Sigmoid colon (tissue), 7 donors: ENCODE data around the gene LARGE1. TPM values are rescaled to one million over a fixed set of nuclear protein-coding genes. Genes with fewer than 3 reads are reported as not detected.

Experiments used
- DNase-seq: peaks from one replicate; pipeline ENCODE4 v3.0.0-alpha.2; 2019
- H3K27ac ChIP-seq, 4 donors: fragments of 200-600 bp; sonication (generic); one replicate each; pipeline ENCODE4 v1.5.1; 2016 to 2019; ENCODE audit warnings: mild to moderate bottlenecking in 1 of 4
- H3K27me3 ChIP-seq, 3 donors: fragments of 200-600 bp; sonication (generic); one replicate each; pipeline ENCODE4 v1.5.1; 2019; ENCODE audit warnings: mild to moderate bottlenecking in 1 of 3
- H3K36me3 ChIP-seq, 4 donors: fragments of 200-600 bp; sonication (generic); one replicate each; pipeline ENCODE4 v1.5.1; 2016 to 2019
- H3K4me1 ChIP-seq, 4 donors: fragments of 200-600 bp; sonication (generic); one replicate each; pipeline ENCODE4 v1.5.1; 2017 to 2019
- H3K4me3 ChIP-seq, 4 donors: fragments of 200-600 bp; sonication (generic); one replicate each; pipeline ENCODE4 v1.5.1; 2017 to 2019; ENCODE audit warnings: mild to moderate bottlenecking in 2 of 4, moderate library complexity in 1 of 4
- H3K9me3 ChIP-seq, 4 donors: fragments of 200-600 bp in 3 of 4; sonication (generic) in 3 of 4; one replicate each; pipeline versions ENCODE4 v1.5.1 to v1.6.1; 2013 to 2019
- EP300 ChIP-seq, 4 donors: sonication (generic); formaldehyde crosslinking; IDR thresholded peaks; one replicate each; pipeline ENCODE4 v1.6.1; 2017; ENCODE audit warnings: antibody characterized with exemption in 4 of 4
- POLR2A ChIP-seq, 2 donors: fragments of 450-650 bp; IDR thresholded peaks; one replicate each; pipeline ENCODE4 v1.6.1; 2016; ENCODE audit warnings: antibody characterized with exemption in 2 of 2, mild to moderate bottlenecking in 2 of 2, moderate library complexity in 2 of 2
- POLR2AphosphoS5 ChIP-seq, 4 donors: sonication (generic); formaldehyde crosslinking; IDR thresholded peaks; one replicate each; pipeline ENCODE4 v1.6.1; 2017; ENCODE audit warnings: antibody characterized with exemption in 4 of 4
- WGBS, 2 donors: extraction: QIAGEN DNeasy Blood & Tissue Kit; methylation state at CpG; one replicate each; pipeline ENCODE4 v1.1.7; 2013; 5-methylcytosine and 5-hydroxymethylcytosine counted together
- intact Hi-C: fragments of 100-400 bp; cut with DNase I; formaldehyde crosslinking; loops from one replicate; pipeline ENCODE4 v1.15.1; 2023
- polyA plus RNA-seq, 3 donors: library from polyadenylated mRNA; stranded (reverse); fragments of 200-250 nt; gene quantifications; one replicate each; pipeline ENCODE4 v1.2.3, GENCODE V29; 2013
- total RNA-seq, 4 donors: library from RNA; depleted of rRNA; stranded (reverse); fragments of >200 nt; gene quantifications; one replicate each; pipeline ENCODE4 v1.1.0, GENCODE V29; 2016
- TF ChIP-seq, protein P1 (sequence below), 4 experiments: fragments of 450-650 bp in 3 of 4; fragments of 200-600 bp in 1 of 4; IDR thresholded peaks; one replicate each; pipeline ENCODE4 v1.5.1; 2016 to 2019; ENCODE audit warnings: antibody characterized with exemption in 4 of 4, mild to moderate bottlenecking in 3 of 4, moderate library complexity in 2 of 4
- donor health status: healthy with polysubstance abuse.
- donor health status: Bipolar disorder and iron deficiency.
- donor health status: healthy.

LARGE1 gene
- total and polyA plus RNA-seq, 7 donors, result 5.8 to 74.4 (median 38.0) TPM

DNA sequence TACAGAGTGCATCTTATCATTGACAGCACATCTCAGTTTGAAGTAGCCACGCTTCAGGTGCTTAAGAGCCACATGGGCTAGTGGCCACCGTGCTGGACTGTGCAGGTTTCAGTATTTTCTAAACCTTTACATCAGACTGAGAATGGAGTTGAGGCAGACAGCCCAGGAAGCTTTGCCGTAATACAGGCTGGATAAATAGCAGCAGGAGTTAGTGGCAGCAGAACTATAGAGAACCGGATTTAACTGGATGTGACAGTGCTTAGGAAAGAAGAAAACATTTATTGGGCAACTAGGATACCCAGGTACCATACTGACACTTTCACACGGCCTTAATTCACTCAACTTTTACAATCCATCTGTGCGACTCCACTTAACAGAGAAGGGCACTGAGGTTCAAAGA, 145.5 kb downstream of the LARGE1 start:
- TF ChIP-seq, protein P1, sequence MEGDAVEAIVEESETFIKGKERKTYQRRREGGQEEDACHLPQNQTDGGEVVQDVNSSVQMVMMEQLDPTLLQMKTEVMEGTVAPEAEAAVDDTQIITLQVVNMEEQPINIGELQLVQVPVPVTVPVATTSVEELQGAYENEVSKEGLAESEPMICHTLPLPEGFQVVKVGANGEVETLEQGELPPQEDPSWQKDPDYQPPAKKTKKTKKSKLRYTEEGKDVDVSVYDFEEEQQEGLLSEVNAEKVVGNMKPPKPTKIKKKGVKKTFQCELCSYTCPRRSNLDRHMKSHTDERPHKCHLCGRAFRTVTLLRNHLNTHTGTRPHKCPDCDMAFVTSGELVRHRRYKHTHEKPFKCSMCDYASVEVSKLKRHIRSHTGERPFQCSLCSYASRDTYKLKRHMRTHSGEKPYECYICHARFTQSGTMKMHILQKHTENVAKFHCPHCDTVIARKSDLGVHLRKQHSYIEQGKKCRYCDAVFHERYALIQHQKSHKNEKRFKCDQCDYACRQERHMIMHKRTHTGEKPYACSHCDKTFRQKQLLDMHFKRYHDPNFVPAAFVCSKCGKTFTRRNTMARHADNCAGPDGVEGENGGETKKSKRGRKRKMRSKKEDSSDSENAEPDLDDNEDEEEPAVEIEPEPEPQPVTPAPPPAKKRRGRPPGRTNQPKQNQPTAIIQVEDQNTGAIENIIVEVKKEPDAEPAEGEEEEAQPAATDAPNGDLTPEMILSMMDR (IDR thresholded peaks at IDR 0.05), result no peak
- TF ChIP-seq POLR2A (IDR thresholded peaks at IDR 0.05), result no peak
- TF ChIP-seq POLR2AphosphoS5 (IDR thresholded peaks at IDR 0.05), result no peak
- TF ChIP-seq EP300 (IDR thresholded peaks at IDR 0.05), result no peak
- intact Hi-C loops, result no loop called here

DNA sequence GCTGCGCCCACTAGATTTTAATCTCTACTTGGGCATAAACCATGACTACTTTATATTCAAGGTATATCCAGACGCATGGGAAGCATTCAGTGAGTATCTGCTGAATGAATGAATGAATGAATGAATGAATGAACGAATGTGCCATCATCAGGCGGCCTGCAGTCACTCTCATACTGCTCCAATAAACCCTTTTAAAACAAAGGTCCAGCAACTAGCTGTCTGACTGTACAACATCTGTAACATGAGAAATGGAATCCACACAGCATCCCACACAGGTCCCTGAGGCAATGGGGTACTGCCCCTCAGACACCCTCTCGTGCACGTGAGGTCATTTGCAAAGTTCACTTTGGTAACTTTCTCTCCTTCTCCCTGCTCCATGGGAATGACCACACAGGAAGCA, 147.5 kb downstream of the LARGE1 start:
- Histone ChIP-seq H3K4me3 (no peak overlapping the region), H3K27me3 (no peaks in the 10 kb centered on the region), H3K36me3 (no peaks in the 10 kb centered on the region), H3K4me1 (peaks cover 0 to 25% (median 15%) of the 10 kb centered on the region in 4 donors), H3K27ac (no peak overlapping the region), H3K9me3 (no peaks in the 10 kb centered on the region)
- TF ChIP-seq POLR2AphosphoS5 (IDR thresholded peaks at IDR 0.05), result no peak
- TF ChIP-seq, protein P1 (IDR thresholded peaks at IDR 0.05), result no peak
- no peak for TF ChIP-seq POLR2A (IDR thresholded peaks at IDR 0.05)
- TF ChIP-seq EP300 (IDR thresholded peaks at IDR 0.05), result no peak
- no peak for DNase-seq
- WGBS, 2 donors, result 87 to 92% methylated on average over 6 of the region's 6 CpGs
- intact Hi-C loops, result no loop called here

More for the DNA sequence above, 145.5 kb downstream of the LARGE1 start:
- Histone ChIP-seq H3K36me3 (no peaks in the 10 kb centered on the region), H3K4me3 (no peak overlapping the region), H3K27ac (no peak overlapping the region), H3K9me3 (no peaks in the 10 kb centered on the region), H3K4me1 (peaks cover 0 to 37% (median 11%) of the 10 kb centered on the region in 4 donors), H3K27me3 (no peaks in the 10 kb centered on the region)
- DNase-seq, result no peak
- WGBS, 2 donors, result 85 to 86% methylated on average over 6 of the region's 6 CpGs

DNA sequence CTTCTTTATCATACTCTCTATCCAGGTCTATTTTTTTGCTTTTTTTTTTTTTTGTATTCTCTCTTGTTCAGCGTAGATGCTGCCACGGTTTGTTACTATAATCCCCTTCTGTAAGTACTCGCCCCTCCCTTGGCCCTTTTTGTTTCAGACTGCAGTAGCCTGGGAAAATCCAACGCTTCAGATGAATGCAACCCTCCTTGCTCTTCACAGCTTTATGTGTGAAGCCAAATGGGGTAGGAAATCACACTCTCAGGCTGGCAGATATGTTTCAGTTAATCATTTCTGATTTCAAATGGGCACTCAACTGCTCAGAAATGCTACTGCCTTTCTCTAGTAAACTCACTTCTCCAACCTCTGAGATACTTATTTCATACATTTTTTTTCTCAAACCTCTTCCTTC, 149.1 kb downstream of the LARGE1 start:
- no peaks in the 10 kb centered on the region for H3K27me3 ChIP-seq
- WGBS, 2 donors, result 92 to 95% methylated on average over 4 of the region's 4 CpGs
- intact Hi-C loops, result no loop called here

DNA sequence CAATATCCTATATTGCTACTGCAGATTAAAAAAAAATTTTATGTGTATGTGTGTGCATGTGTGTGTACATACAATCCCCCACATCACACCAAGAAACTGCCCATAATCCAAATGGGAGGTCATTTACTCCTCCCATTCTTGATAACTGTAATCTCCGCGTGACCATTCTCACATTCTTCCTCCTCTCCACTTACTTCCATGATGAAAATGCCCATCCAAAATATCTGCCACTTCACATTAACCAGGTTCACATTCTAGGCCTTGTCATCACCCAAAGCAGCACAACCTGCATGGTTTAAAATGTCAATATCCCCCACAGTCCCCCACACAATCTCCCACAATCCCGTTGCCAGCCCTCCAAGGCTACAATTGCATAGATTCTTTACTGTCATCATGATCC, 149.6 kb downstream of the LARGE1 start:
- Histone ChIP-seq H3K27me3 (no peaks in the 10 kb centered on the region), H3K4me1 (peaks cover 0 to 15% (median 6%) of the 10 kb centered on the region in 4 donors), H3K9me3 (no peaks in the 10 kb centered on the region), H3K4me3 (no peak overlapping the region), H3K36me3 (no peaks in the 10 kb centered on the region), H3K27ac (no peak overlapping the region)
- DNase-seq, result no peak
- intact Hi-C loops, result no loop called here
- TF ChIP-seq, protein P1 (IDR thresholded peaks at IDR 0.05), result no peak
- TF ChIP-seq EP300 (IDR thresholded peaks at IDR 0.05) (no peak), POLR2AphosphoS5 (IDR thresholded peaks at IDR 0.05) (no peak), POLR2A (IDR thresholded peaks at IDR 0.05) (no peak)
- WGBS, 2 donors, result 94% methylated on average over 3 of the region's 3 CpGs

More for the DNA sequence above, 149.1 kb downstream of the LARGE1 start:
- Histone ChIP-seq H3K27ac (no peak overlapping the region), H3K36me3 (no peaks in the 10 kb centered on the region), H3K9me3 (no peaks in the 10 kb centered on the region), H3K4me1 (peaks cover 0 to 15% (median 6%) of the 10 kb centered on the region in 4 donors), H3K4me3 (no peak overlapping the region)
- no peak for DNase-seq
- TF ChIP-seq EP300 (IDR thresholded peaks at IDR 0.05), result no peak
- TF ChIP-seq POLR2A (IDR thresholded peaks at IDR 0.05), result no peak
- TF ChIP-seq, protein P1 (IDR thresholded peaks at IDR 0.05), result no peak
- TF ChIP-seq POLR2AphosphoS5 (IDR thresholded peaks at IDR 0.05), result no peak

DNA sequence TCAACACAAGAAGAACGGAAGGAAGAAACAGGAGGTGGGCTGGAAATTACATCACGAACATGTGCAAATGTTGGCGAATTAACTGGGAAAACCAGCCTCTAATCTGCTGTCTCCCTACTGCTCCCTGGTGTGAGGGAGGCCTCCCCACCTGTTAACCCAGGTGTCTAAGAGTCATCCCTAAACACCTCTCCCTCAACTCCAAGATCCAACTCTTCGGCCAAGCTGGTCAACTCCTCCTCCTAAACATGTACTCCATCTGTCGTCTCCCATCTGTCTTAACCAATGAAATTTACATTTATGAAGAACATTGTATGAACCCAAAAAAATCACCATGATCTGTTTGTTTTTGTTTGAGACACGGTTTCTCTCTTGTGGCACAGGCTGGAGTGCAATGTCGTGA, 154.2 kb downstream of the LARGE1 start:
- TF ChIP-seq POLR2AphosphoS5 (IDR thresholded peaks at IDR 0.05) (no peak), EP300 (IDR thresholded peaks at IDR 0.05) (no peak), POLR2A (IDR thresholded peaks at IDR 0.05) (no peak)
- TF ChIP-seq, protein P1 (IDR thresholded peaks at IDR 0.05), result no peak
- intact Hi-C loops, result loop anchor here (10.0 kb wide), 1 partner anchor 339 kb away; no protein-coding TSS in a partner anchor
- no peaks in the 10 kb centered on the region for H3K27me3 ChIP-seq

More for the DNA sequence above, 154.2 kb downstream of the LARGE1 start:
- Histone ChIP-seq H3K36me3 (no peaks in the 10 kb centered on the region), H3K9me3 (no peaks in the 10 kb centered on the region), H3K27ac (no peak overlapping the region), H3K4me3 (no peak overlapping the region), H3K4me1 (peaks cover 0 to 7% (median 2%) of the 10 kb centered on the region in 4 donors)
- no peak for DNase-seq
- WGBS, 2 donors, result 94 to 95% methylated on average over 7 of the region's 7 CpGs
